ENCODE results near the gene WHRN. TPM values are rescaled to one million over a fixed set of nuclear protein-coding genes. Genes with fewer than 3 reads are reported as not detected.

Gene WHRN
- total and polyA plus RNA-seq, 2 donors (not counting 1 experiment from before 2014, with no cell fraction given), result 19.4 to 95.7 TPM

GRCh38 chr9:114383521-114384231, 121.6 kb downstream of the WHRN start:
- H3K79me2 ChIP-seq (ENCODE audit: control insufficient read depth, insufficient read depth, low read length), result peaks cover 100% of the 10 kb centered on the region
- POLR2A ChIA-PET, result interaction anchor here (2.1 to 9.2 kb wide), 3 partner anchors 11 to 18 kb away, joined by 7 to 135 read pairs (median 108); no protein-coding TSS in a partner anchor
- peaks cover 83% of the 10 kb centered on the region for H4K20me1 ChIP-seq (ENCODE audit: control insufficient read depth, insufficient read depth, low read length, poor library complexity, severe bottlenecking)
- H3K9me3 ChIP-seq (ENCODE audit: control extremely low read depth in 1 of 3, control insufficient read depth in 2 of 3, insufficient read depth in 1 of 3, low read length in 2 of 3), result no peaks in the 10 kb centered on the region
- no peak for ATAC-seq (ENCODE audit: low read depth)
- 11% methylated on average over 4 of the region's 8 CpGs for WGBS (ENCODE audit: insufficient coverage)
- CTCF ChIA-PET, result interaction anchor here (0.8 to 6.4 kb wide), 5 partner anchors 8 to 204 kb away, joined by 3 to 85 read pairs (median 5); partner anchors contain the start of gene ATP6V1G1
- H3K4me3 ChIP-seq (ENCODE audit: control extremely low read depth in 1 of 5, extremely low read depth in 1 of 5, insufficient read depth in 1 of 5, low read depth in 2 of 5, low read length in 4 of 5), result peak overlapping the region; percentile 11 to 59 (median 42)
- peak overlapping the region; percentile 65 for H3K9ac ChIP-seq (ENCODE audit: low read length)
- H3K4me1 Mint-ChIP-seq, result peaks cover 77% of the 10 kb centered on the region
- peak overlapping the region; percentile 87 to 93 for H3K27ac ChIP-seq (ENCODE audit: low read length in 2 of 2)
- H3K4me3 Mint-ChIP-seq, result peak overlapping the region; percentile 97
- no peaks in the 10 kb centered on the region for H3K9me3 Mint-ChIP-seq (ENCODE audit: insufficient read depth)
- no peak overlapping the region for H2AFZ ChIP-seq (ENCODE audit: insufficient read depth, low read depth, low read length, poor library complexity, severe bottlenecking)
- peak overlapping the region; percentile 93 for H3K27ac Mint-ChIP-seq
- peaks cover 5 to 59% of the 10 kb centered on the region in 2 experiments for H3K36me3 ChIP-seq (replicated peaks in 1 of 2; ENCODE audit: control extremely low read depth in 1 of 2, control insufficient read depth in 1 of 2, extremely low read depth in 1 of 2, insufficient read depth in 2 of 2, low read length in 1 of 2)
- H3K4me2 ChIP-seq (replicated peaks; ENCODE audit: low read depth, low read length, poor library complexity, severe bottlenecking), result peak overlapping the region; percentile 87
- DNase-seq, result no peak
- H3K27me3 ChIP-seq (replicated peaks in 1 of 4; ENCODE audit: control extremely low read depth in 1 of 4, control insufficient read depth in 3 of 4, insufficient read depth in 4 of 4, low read length in 3 of 4), result no peaks in the 10 kb centered on the region
- peaks cover 62 to 77% of the 10 kb centered on the region in 2 donors for H3K4me1 ChIP-seq (ENCODE audit: control insufficient read depth in 2 of 2, insufficient read depth in 2 of 2, low read length in 2 of 2)
- H3K27me3 Mint-ChIP-seq, result no peaks in the 10 kb centered on the region
- intact Hi-C loops (cut with micrococcal nuclease), result no loop called here
- TF ChIP-seq, protein P1, sequence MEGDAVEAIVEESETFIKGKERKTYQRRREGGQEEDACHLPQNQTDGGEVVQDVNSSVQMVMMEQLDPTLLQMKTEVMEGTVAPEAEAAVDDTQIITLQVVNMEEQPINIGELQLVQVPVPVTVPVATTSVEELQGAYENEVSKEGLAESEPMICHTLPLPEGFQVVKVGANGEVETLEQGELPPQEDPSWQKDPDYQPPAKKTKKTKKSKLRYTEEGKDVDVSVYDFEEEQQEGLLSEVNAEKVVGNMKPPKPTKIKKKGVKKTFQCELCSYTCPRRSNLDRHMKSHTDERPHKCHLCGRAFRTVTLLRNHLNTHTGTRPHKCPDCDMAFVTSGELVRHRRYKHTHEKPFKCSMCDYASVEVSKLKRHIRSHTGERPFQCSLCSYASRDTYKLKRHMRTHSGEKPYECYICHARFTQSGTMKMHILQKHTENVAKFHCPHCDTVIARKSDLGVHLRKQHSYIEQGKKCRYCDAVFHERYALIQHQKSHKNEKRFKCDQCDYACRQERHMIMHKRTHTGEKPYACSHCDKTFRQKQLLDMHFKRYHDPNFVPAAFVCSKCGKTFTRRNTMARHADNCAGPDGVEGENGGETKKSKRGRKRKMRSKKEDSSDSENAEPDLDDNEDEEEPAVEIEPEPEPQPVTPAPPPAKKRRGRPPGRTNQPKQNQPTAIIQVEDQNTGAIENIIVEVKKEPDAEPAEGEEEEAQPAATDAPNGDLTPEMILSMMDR (IDR thresholded peaks at IDR 0.05), result no peak
- TF ChIP-seq EZH2 (IDR thresholded peaks at IDR 0.05; ENCODE audit: borderline replicate concordance, insufficient read depth, low read depth, low read length, poor library complexity, severe bottlenecking), result no peak
